22Rv1 (cell line): ENCODE measurements around the gene ADGRF1.

Experiments
- H3K27ac ChIP-seq: fragments of 450-650 bp; 2 replicates; pipeline ENCODE4 v1.5.1; 2017
- ZFX ChIP-seq: fragments of 450-650 bp; IDR thresholded peaks from 2 replicates; pipeline ENCODE4 v1.6.1; 2017; ENCODE audit warnings: antibody characterized with exemption, borderline replicate concordance
- TF ChIP-seq, protein P1 (sequence below): fragments of 450-650 bp; IDR thresholded peaks from 2 replicates; pipeline ENCODE4 v1.5.1; 2017; ENCODE audit warnings: mild to moderate bottlenecking

The ADGRF1 gene

DNA sequence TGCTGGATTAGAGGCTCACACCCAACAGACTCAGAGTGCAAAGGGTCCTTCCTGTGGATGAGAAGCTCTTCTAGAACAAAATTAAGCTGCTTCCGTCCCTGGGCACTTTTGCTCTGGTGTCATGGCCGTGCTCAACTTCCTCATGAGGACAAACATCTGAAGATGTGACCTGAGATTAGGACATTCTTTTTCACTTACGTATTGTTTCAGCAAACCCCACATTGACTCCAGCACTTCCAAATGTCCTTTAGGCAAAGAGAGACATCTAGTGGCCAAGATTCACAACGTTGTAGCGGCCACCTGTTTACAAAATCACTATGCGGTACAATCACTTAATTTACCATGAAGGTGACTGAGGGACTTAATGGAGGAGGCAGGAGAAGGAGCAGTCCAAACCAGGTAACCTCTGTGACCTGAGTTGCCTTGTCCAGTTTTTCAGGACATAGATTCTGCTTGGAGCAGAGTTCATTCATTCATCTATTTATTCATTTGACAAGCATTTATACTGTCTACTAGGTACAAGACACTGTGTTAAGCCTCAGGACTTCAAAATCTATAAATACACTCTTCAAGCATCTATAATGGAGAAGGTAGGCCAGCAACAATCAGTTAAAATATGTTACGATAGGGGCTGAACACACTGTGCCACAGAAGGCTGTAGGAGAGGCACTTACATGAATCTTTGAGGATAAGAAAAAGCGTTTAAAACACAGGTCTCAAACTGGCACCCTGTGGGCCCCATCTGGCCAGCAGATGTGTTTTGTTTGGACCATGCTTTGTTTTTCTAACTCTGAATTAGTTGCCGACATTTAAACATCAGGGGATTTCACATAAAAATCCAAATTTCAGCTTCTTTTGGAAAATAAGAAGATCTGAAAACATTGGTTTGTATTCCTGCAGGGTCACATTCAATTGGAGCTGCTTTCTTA lies 5.6 kb upstream of the ADGRF1 start:
- peak overlapping the region; percentile 25; the same call in 1 of the 2 replicates for H3K27ac ChIP-seq
- TF ChIP-seq, protein P1, sequence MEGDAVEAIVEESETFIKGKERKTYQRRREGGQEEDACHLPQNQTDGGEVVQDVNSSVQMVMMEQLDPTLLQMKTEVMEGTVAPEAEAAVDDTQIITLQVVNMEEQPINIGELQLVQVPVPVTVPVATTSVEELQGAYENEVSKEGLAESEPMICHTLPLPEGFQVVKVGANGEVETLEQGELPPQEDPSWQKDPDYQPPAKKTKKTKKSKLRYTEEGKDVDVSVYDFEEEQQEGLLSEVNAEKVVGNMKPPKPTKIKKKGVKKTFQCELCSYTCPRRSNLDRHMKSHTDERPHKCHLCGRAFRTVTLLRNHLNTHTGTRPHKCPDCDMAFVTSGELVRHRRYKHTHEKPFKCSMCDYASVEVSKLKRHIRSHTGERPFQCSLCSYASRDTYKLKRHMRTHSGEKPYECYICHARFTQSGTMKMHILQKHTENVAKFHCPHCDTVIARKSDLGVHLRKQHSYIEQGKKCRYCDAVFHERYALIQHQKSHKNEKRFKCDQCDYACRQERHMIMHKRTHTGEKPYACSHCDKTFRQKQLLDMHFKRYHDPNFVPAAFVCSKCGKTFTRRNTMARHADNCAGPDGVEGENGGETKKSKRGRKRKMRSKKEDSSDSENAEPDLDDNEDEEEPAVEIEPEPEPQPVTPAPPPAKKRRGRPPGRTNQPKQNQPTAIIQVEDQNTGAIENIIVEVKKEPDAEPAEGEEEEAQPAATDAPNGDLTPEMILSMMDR = peak; percentile 85
- TF ChIP-seq ZFX = no peak

DNA sequence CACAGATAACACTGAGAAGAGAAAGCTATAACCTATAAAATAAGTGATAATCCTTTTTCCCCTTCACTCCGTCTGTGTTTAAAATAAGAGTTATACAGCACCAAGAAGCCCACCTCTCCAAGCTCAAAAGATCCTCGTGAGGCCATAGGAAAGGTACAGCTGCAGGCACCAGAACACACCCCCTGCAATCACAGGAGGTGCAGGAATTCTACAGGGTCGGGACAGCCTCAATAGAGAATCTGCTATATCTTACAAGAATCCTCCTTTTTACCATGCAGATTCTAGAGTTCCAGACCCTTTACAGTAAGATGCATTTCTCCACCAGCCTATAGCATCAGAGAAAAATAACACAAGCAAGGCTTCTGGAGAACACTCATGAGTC lies 5.0 kb upstream of the ADGRF1 start:
- TF ChIP-seq ZFX = no peak
- TF ChIP-seq, protein P1 = no peak
- H3K27ac ChIP-seq = peak overlapping the region; percentile 25; the same call in 1 of the 2 replicates

- no peak overlapping the region for H3K27ac ChIP-seq
- TF ChIP-seq, protein P1 = no peak
- no peak for TF ChIP-seq ZFX
These were observed 2.3 kb upstream of the ADGRF1 start for GRCh38 chr6:47044397-47044796.

GRCh38 chr6:47043286-47043685 lies 1.2 kb upstream of the ADGRF1 start:
- no peak overlapping the region for H3K27ac ChIP-seq
- TF ChIP-seq, protein P1 = no peak
- TF ChIP-seq ZFX = no peak

- H3K27ac ChIP-seq = no peak overlapping the region
These were observed 391 bp downstream of the ADGRF1 start for GRCh38 chr6:47041741-47042140.

GRCh38 chr6:47034926-47035325 lies 7.2 kb downstream of the ADGRF1 start:
- TF ChIP-seq, protein P1 = no peak
- no peak for TF ChIP-seq ZFX
- H3K27ac ChIP-seq = no peak overlapping the region

More at GRCh38 chr6:47041741-47042140, 391 bp downstream of the ADGRF1 start:
- TF ChIP-seq, protein P1 = no peak
- TF ChIP-seq ZFX = no peak

DNA sequence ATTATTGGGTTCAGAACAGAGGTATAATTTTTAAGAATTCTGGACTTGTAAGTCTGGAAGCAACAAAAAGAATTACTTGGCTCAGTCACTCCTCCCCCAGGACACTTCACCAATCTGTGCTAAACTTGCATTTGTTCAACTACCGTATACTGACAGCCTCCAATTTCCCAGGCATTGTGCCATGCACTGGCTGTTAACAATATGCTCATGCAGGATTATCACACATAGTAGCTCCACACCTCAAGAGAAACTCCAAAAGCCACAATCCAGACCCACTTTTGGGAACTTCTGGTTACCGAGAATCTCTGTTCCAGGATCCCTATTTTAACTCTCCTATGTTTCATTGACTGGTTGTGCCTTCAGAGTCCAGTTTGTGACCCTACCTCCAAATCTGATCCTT lies 7.7 kb downstream of the ADGRF1 start:
- H3K27ac ChIP-seq = no peak overlapping the region
- TF ChIP-seq ZFX = no peak
- TF ChIP-seq, protein P1 = no peak
